HG02798 (cell line): ENCODE measurements around the gene TASOR2.

Source experiments
- ATAC-seq: cut with Tn5 transposase; IDR thresholded peaks from one replicate; pipeline ENCODE4 v1.9.1; 2021; ENCODE audit warnings: mild to moderate bottlenecking; ENCODE audit not compliant: unreplicated experiment, poor library complexity

TASOR2 gene

DNA sequence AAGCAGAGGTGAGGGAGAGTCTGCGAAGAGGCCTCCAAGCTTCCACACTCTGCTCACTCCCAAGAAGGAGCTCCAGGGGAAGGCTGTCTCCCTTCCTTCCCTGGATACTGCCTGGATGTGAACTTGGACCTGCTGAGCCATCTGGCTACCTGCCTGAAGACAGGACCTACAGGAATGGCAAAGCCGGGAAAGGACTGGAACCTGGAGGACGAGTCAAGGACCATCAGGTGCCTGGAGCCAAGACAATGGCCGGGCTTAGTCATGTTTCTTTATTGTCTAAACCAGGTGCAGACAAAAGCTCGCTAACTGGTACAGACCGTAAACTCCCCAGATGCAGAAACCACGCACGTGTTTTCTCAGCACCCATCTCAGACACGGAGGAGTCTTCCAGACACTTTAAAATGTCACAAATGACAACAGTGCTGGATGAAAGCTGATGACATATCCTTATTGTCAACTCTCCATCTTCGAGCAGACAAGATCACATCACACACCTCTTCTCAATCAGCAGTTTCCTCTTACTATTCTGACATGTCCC, 30.4 kb upstream of the TASOR2 start:
- no peak for ATAC-seq

GRCh38 chr10:5655121-5655520, 29.5 kb upstream of the TASOR2 start:
- ATAC-seq, result no peak

- no peak for ATAC-seq
These were observed 27.7 kb upstream of the TASOR2 start for GRCh38 chr10:5656737-5657579.

DNA sequence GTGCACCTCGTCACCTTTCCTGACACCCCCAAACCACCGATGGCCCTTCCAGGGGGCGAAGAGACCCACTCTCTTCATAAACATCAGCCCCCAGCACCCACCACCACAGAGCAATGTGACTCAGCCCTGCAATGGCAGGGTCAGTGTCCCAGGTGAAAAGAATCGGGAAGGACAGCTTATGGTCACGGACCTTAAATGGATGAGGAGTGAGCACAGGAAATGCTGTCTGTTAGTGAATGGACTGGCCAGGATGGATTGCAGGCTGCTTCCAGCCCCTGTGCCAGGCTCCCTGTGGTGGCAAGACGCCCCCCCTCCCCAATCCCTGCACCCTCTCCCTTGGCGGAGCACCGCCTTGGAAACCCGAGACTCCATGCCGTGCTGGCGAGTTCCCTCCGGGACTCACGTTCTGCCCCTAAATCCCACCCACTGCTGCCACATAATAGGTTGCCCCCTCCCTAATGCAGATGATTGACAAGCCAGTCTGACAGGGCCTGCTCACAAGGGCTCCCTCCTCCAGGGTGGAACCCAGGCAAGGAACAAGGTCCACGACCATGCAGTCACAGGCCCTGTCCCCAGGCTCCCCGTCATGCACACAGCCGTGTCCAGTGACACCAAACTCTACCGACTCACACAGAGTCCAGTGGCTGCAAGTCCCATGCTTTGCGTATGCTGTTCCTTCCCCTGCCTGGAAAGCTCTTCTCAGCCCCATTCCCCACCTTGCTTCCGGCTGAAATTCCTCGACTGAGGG, 25.6 kb upstream of the TASOR2 start:
- no peak for ATAC-seq

GRCh38 chr10:5659702-5660528, 24.7 kb upstream of the TASOR2 start:
- no peak for ATAC-seq

DNA sequence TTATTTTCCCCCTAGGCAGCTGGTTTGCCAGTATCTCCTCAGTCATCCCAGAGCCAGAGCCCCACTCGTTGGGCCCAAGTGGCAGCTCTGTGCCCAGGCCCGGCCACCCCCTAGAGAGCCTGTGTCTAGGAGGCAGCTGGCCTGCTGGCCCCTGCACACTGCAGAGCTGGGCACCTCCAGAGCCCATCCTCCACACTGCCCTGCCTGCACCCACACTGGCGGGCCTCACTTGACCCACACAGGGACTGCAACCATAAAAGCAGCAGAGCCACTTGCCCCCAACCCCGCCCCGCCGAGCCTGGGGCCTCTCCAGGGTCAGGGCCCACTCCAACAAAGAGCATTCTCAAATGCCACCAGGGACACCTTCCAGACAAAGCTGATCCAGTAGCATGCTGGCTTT, 23.6 kb upstream of the TASOR2 start:
- ATAC-seq, result no peak

DNA sequence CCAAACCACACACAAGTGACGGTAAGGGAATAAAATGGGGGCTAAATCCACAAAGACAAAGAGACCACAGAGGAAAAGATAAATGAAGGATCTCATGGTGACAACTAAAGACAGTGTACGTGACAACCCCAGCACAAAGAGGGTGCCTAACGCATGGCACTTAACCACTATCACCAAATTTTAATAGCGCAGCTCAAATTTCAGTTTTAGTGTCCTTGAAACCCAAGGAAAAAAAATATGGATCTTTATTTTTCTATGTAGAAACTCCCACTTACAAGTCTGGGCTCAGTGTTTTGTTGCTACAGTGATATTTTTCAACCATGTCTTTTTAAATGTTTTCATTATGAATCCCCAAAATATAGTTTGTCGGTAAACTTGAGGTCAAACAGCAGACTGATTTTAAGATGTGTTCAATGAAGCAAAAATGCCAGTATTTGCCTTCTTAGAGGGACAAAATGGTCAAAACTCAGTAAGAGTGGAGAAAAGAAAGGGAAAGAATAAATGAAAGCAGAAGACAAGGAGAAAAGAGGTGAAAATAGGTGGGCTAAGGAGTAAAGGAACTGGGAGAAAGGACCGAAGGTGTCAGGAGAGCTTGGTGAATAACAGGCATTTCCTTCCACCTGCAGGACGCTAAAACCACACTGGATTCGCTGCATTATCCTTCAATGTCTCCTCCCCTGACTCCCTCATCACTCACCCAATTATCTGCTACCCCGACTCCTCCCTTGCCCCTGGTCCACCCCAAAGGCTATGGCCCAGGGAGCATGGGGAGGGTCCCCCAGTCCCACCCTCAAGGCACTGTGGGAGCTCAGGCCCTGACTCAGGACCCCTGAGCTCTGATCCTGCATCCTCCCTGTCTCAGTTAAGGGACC, 21.7 kb upstream of the TASOR2 start:
- no peak for ATAC-seq

GRCh38 chr10:5663692-5664427, 20.8 kb upstream of the TASOR2 start:
- ATAC-seq, result no peak

DNA sequence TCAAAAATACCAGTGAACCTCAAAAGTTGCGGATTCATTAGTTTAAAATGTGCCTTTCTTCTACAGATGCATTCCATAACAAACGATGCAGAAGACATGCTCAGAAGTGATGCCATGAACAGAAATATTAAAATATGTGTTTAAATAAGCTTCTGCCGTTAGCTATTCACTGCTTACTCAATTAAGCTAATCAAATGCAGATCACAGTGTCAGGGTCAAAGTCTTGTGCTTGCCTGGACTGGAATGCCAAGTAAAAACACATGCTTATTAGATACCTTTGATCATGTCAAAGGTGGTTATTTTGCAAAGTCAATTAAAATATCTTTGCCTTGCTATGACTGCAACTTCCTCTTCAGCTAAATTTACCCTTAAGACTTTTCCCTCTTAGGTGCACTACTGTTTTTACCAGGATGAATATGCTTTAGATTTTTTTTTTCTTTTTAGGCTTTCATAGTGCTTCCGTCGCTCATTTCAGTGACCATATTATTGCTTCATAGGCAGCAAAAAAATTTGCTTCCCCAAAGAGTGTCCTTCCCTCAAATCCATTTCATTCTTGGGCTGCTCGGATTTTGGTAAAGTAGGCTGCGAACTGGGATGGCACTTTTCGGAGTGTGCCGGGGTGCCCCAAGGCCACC, 19.1 kb upstream of the TASOR2 start:
- no peak for ATAC-seq

- ATAC-seq, result peak; percentile 66
These were observed 18.4 kb upstream of the TASOR2 start, which contains the start of gene ASB13 for GRCh38 chr10:5666008-5666840. Gene ASB13, minus strand, starts transcription at chr10:5666595. Its CDS starts 44 bp downstream, at chr10:5666551.

GRCh38 chr10:5666841-5667630, 17.6 kb upstream of the TASOR2 start:
- ATAC-seq, result peak; percentile 18

GRCh38 chr10:5668429-5668828, 16.2 kb upstream of the TASOR2 start:
- no peak for ATAC-seq

GRCh38 chr10:5669604-5670003, 15.0 kb upstream of the TASOR2 start:
- ATAC-seq, result no peak

- ATAC-seq, result no peak
These were observed 13.8 kb upstream of the TASOR2 start for GRCh38 chr10:5670662-5671375.

GRCh38 chr10:5678397-5679036, 6.1 kb upstream of the TASOR2 start:
- ATAC-seq, result no peak

DNA sequence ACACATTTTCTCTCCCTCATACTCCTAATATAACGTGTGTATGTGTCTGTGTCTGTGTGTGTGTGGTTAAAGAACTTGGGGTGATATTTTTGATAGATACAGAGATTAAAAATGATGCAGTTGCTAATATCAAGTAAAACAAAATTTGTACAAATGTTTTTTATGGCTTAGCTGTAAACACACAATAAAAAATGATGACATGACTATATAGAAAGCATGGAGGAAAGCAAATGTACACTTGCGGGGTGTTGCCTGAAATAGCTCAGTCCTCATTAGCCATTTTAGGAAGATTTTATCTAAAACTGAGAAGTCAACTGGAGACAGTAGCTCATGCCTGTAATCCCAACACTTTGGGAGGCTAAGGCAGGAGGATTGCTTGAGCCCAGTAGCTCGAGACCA, 5.6 kb upstream of the TASOR2 start:
- no peak for ATAC-seq
